Heart right ventricle (tissue), 16 donors: ENCODE results near the gene STAT2. TPM values are rescaled to one million over a fixed set of nuclear protein-coding genes. Genes with fewer than 3 reads are reported as not detected.
A peak's percentile ranks its signal among the peaks of the same experiment; 100 is the strongest.
"Not testable (repeated sequence)": the region's sequence is repeated elsewhere in the genome, so short reads cannot be mapped to it uniquely, and the experiment has no call there.

ENCODE experiments used
- ATAC-seq, 8 donors: fragments of 200-7000 bp; cut with Tn5 transposase; one replicate each; pipeline ENCODE4 v1.9.1; 2020; ENCODE audit warnings: mild to moderate bottlenecking in 8 of 8, moderate library complexity in 8 of 8, moderate number of reproducible peaks in 1 of 8
- DNase-seq, 2 donors: peaks; one replicate each; pipeline ENCODE4 v3.0.0-alpha.2; 2020
- H3K27ac ChIP-seq, 10 donors: fragments of 200-600 bp; sonication (generic) in 2 of 10; one replicate each; pipeline versions ENCODE4 v1.5.0 to v1.8.0; 2020 to 2022; ENCODE audit warnings: mild to moderate bottlenecking in 3 of 10
- H3K27me3 ChIP-seq, 7 donors: fragments of 200-600 bp; one replicate each; pipeline ENCODE4 v1.8.0; 2021 to 2022; ENCODE audit warnings: mild to moderate bottlenecking in 2 of 7
- H3K36me3 ChIP-seq, 9 donors: fragments of 200-600 bp; sonication (generic) in 1 of 9; one replicate each; pipeline versions ENCODE4 v1.5.0 to v1.8.0; 2020 to 2022; ENCODE audit warnings: mild to moderate bottlenecking in 2 of 9
- H3K4me1 ChIP-seq, 9 donors: fragments of 200-600 bp; sonication (generic) in 1 of 9; one replicate each; pipeline versions ENCODE4 v1.5.0 to v1.8.0; 2020 to 2022; ENCODE audit warnings: mild to moderate bottlenecking in 4 of 9
- H3K4me3 ChIP-seq, 10 donors: fragments of 200-600 bp; sonication (generic) in 2 of 10; one replicate each; pipeline versions ENCODE4 v1.5.0 to v1.8.0; 2020 to 2022; ENCODE audit warnings: mild to moderate bottlenecking in 7 of 10, moderate library complexity in 2 of 10
- H3K9me3 ChIP-seq, 11 donors: fragments of 200-600 bp in 10 of 11; sonication (generic) in 2 of 11; one replicate each; pipeline versions ENCODE4 v1.5.0 to v1.8.0; 2013 to 2022; ENCODE audit warnings: mild to moderate bottlenecking in 2 of 11, control low read depth in 1 of 11, moderate library complexity in 1 of 11
- WGBS, 2 donors: extraction: QIAGEN DNeasy Blood & Tissue Kit; methylation state at CpG; one replicate each; pipeline ENCODE4 v1.1.7; 2013; ENCODE audit warnings: inconsistent platforms in 1 of 2; 5-methylcytosine and 5-hydroxymethylcytosine counted together
- intact Hi-C, 10 donors: fragments of 100-400 bp; cut with DNase I; formaldehyde crosslinking; loops; one replicate each; pipeline versions ENCODE4 v1.11.1 to v1.14.2; 2022
- polyA plus RNA-seq, 2 donors: library from polyadenylated mRNA; stranded (reverse); fragments of 200-250 nt; gene quantifications; one replicate each; pipeline ENCODE4 v1.2.3, GENCODE V29; 2013
- total RNA-seq, 10 donors: library from RNA; stranded (reverse); fragmentation: NEBNext Ultra II Directional in 3 of 10; extraction: Animal tissue kit (Norgen Biotek cat#: 25700) in 3 of 10; gene quantifications; one replicate each; pipeline versions ENCODE4 v1.2.1 to v1.2.4, GENCODE V29; 2021 to 2023
- TF ChIP-seq, protein P1 (sequence below), 9 donors: fragments of 200-600 bp; sonication (generic) in 2 of 9; IDR thresholded peaks; one replicate each; pipeline versions ENCODE4 v1.5.0 to v1.8.0; 2021 to 2022; ENCODE audit warnings: antibody characterized with exemption in 9 of 9, mild to moderate bottlenecking in 5 of 9, moderate library complexity in 1 of 9
- donor health status: Arrhythmogenic right ventricular cardiomyopathy.
- donor health status: ischemic (EF 13 %, LVEDD 7.1; RV severe dilation, severe dysfunction).
- donor health status: healthy with polysubstance abuse.
- donor health status: DM: no; HTN: yes; CAD: no.
- donor health status: DM: no; HTN: no; CAD: no.
- donor health status: ischemic (EF 25% LVEDD 6.9; RV normal size, moderate dysfunction).
- donor health status: ischemic (EF 25% LVEDD 5.7; RV mildly dilated, moderate dysfunction).
- donor health status: healthy.
- donor health status: DM: yes; HTN: yes; CAD: no.
- donor health status: Ischemic cardiomyopathy.
- donor health status: ischemic (EF 35%, LVEDD 5.7; RV mildly dilated, moderate dysfunction).
- donor health status: nonischemic (EF 11% LVEDD 7.7; RV severe dilation, severe dysfunction).
- donor health status: DM: yes; HTN: yes; CAD: no.
- donor health status: PGD.
- donor health status: ischemic (EF 29% LVEDD 5.4; RV normal size, mild dysfunction).
- donor health status: nonischemic (EF 23%, LVEDD 6.1; RV moderate dilation, normal function).

STAT2 gene
- total and polyA plus RNA-seq, 12 donors, result 16.9 to 107 (median 38.7) TPM

DNA sequence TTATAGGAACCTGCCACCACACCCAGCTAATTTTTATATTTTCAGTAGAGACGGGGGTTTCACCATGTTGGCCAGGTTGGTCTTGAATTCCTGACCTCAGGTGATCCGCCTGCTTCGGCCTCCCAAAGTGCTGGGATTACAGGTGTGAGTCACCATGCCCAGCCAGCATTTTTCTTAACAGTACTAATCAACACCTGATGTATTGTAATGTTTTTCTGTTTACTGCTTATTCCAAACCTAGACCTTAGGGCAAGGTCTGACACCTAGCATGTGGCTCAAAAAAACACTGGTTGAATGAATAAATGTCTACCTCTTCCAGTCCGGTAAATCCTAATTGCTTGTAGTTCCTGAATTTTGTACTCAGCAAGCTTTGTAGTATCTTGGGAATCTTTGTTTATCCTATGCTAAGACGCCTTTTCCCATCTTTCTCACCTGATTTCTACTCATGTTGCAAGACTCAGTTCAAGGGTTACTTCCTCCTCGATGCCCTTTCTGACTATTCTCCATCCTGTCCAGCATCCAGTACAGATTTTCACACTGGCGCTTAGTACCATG lies 28.9 kb downstream of the STAT2 start:
- no peak overlapping the region for H3K4me3 ChIP-seq
- H3K27ac ChIP-seq, result no peak overlapping the region
- intact Hi-C loops, result loop anchor here in 4 of 10 donors (10.0 kb wide), 2 partner anchors 134 to 264 kb away; partner anchors contain the start of gene SPRYD4 (in 4 of the 4)
- ATAC-seq, result no peak
- no peak for DNase-seq
- H3K9me3 ChIP-seq, result no peaks in the 10 kb centered on the region
- H3K36me3 ChIP-seq, result peaks cover 0 to 40% (median 23%) of the 10 kb centered on the region in 9 donors
- no peaks in the 10 kb centered on the region for H3K27me3 ChIP-seq
- WGBS, 2 donors, result 93 to 98% methylated on average over 7 of the region's 7 CpGs
- TF ChIP-seq, protein P1, sequence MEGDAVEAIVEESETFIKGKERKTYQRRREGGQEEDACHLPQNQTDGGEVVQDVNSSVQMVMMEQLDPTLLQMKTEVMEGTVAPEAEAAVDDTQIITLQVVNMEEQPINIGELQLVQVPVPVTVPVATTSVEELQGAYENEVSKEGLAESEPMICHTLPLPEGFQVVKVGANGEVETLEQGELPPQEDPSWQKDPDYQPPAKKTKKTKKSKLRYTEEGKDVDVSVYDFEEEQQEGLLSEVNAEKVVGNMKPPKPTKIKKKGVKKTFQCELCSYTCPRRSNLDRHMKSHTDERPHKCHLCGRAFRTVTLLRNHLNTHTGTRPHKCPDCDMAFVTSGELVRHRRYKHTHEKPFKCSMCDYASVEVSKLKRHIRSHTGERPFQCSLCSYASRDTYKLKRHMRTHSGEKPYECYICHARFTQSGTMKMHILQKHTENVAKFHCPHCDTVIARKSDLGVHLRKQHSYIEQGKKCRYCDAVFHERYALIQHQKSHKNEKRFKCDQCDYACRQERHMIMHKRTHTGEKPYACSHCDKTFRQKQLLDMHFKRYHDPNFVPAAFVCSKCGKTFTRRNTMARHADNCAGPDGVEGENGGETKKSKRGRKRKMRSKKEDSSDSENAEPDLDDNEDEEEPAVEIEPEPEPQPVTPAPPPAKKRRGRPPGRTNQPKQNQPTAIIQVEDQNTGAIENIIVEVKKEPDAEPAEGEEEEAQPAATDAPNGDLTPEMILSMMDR (IDR thresholded peaks at IDR 0.05), result no peak
- peaks cover 6 to 20% (median 14%) of the 10 kb centered on the region in 9 donors for H3K4me1 ChIP-seq

DNA sequence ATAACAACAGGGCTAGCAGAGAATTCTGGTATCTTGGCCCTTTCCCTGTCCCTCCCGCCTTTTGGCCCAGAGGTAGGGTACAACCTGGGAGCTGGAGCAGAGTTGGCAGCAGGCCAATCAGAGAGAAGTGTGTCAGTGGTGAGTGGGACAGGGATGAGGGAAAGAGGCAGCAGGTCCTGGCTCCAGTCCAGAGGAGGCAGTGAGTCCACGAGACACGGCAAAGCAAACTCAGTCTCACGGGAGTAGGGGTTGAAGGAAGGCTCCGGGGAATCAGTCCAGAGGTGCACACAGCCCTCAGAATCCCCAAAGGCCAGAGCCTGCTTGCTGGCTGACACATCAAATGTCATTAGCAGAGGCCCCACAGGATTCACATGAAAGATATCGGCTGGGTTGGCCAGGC lies 33.4 kb downstream of the STAT2 start:
- Histone ChIP-seq H3K4me1 (no peaks in the 10 kb centered on the region), H3K36me3 (peaks cover 0 to 85% (median 61%) of the 10 kb centered on the region in 9 donors), H3K27me3 (no peaks in the 10 kb centered on the region), H3K27ac (no peak overlapping the region), H3K9me3 (no peaks in the 10 kb centered on the region), H3K4me3 (no peak overlapping the region)
- TF ChIP-seq, protein P1 (IDR thresholded peaks at IDR 0.05), result no peak
- intact Hi-C loops, result no loop called here
- DNase-seq, result peak in 1 of 2 donors; percentile 15
- peak in 4 of 8 donors; percentile 5 to 30 (median 14) for ATAC-seq
- WGBS, 2 donors, result 51 to 65% methylated on average over 6 of the region's 6 CpGs

DNA sequence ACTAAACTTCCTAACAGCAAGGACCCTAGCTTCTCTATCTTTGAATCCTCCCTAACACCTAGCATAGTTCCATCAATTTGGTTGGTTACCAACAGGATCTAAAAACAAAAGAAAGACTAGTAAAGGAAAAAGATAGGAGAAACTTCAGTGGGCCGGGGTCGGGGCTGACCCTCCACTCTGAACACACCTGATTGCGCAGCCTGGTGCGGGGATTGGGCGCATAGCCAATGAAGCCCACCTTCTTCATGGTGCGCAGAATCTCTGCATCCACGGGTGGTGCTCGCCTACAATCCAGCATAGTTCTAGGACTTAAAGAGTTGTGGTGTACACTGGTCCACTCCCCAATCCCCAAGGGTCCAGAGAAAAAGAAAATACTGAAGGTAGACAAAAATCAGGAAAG lies 33.8 kb downstream of the STAT2 start:
- no peak for DNase-seq
- peaks cover 0 to 87% (median 61%) of the 10 kb centered on the region in 9 donors for H3K36me3 ChIP-seq
- H3K4me1 ChIP-seq, result no peaks in the 10 kb centered on the region
- H3K27ac ChIP-seq, result no peak overlapping the region
- no peaks in the 10 kb centered on the region for H3K9me3 ChIP-seq
- 95 to 98% methylated on average over 8 of the region's 8 CpGs for WGBS, 2 donors
- no peak overlapping the region for H3K4me3 ChIP-seq
- intact Hi-C loops, result no loop called here
- no peak for ATAC-seq
- TF ChIP-seq, protein P1 (IDR thresholded peaks at IDR 0.05), result no peak
- no peaks in the 10 kb centered on the region for H3K27me3 ChIP-seq

GRCh38 chr12:56324206-56324605 lies 35.7 kb downstream of the STAT2 start:
- Histone ChIP-seq H3K4me1 (no peaks in the 10 kb centered on the region), H3K4me3 (no peak overlapping the region), H3K36me3 (peaks cover 0 to 100% (median 74%) of the 10 kb centered on the region in 9 donors), H3K27me3 (no peaks in the 10 kb centered on the region), H3K27ac (no peak overlapping the region), H3K9me3 (no peaks in the 10 kb centered on the region)
- DNase-seq (no peak), ATAC-seq (no peak)
- TF ChIP-seq, protein P1 (IDR thresholded peaks at IDR 0.05), result no peak
- WGBS, 2 donors, result 85 to 93% methylated on average over 6 of the region's 6 CpGs
- intact Hi-C loops, result no loop called here

- intact Hi-C loops, ATAC-seq, H3K9me3 ChIP-seq, DNase-seq, H3K27me3 ChIP-seq, H3K4me1 ChIP-seq, H3K27ac ChIP-seq, H3K4me3 ChIP-seq: not testable (repeated sequence)
- peaks cover 0 to 93% (median 72%) of the 10 kb centered on the region in 9 donors for H3K36me3 ChIP-seq
- 88 to 94% methylated on average over 8 of the region's 8 CpGs for WGBS, 2 donors
Observed at GRCh38 chr12:56321610-56322009, 38.3 kb downstream of the STAT2 start.
